ENCODE results near the gene CTNNBIP1. TPM values are rescaled to one million over a fixed set of nuclear protein-coding genes. Genes with fewer than 3 reads are reported as not detected.

The CTNNBIP1 gene
- total RNA-seq, 1 experiment from 2014 or later, result 44.4 TPM

DNA sequence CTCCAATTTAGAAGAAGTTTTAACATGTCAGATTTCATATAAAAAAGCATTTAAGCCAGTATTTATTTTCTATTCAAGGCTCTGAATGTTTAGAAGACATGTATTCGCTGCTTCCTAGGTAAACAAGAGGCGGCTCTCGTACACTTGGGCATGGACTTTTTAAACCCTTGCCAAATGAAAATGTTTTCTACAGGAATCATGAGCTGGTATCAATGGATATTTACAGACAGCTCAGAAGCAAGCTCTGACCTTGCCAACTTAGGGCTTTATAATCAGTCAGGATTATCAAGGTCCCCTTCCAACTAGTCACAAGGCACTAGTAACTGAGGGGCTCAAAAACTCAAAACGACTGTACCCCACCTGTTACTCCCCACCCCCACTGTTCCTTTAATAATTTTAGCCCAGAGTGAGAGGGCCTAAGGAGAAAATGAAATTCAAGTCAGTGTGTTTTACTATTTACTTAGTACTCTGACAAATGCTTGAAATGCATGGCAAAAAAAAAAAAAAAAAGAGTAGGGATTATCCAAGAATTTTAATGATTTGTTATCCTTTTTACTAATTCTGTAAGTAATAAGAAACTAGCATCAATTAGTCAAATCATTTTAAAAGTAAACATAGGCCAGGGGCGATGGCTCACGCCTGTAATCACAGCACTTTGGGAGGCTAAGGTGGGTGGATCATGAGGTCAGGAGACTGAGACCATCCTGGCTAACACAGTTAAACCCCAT, 98.7 kb downstream of the CTNNBIP1 start:
- H3K23me2 ChIP-seq (ENCODE audit: insufficient read length, low read depth, low read length, poor library complexity, severe bottlenecking), result no peaks in the 10 kb centered on the region
- H2BK12ac ChIP-seq (ENCODE audit: insufficient read length, low read depth, low read length), result no peak overlapping the region
- no peak overlapping the region for H2BK20ac ChIP-seq (ENCODE audit: low read depth, low read length, poor library complexity, severe bottlenecking)
- H3K9me3 ChIP-seq (ENCODE audit: control insufficient read depth, low read depth, low read length), result no peaks in the 10 kb centered on the region
- no peak for DNase-seq
- H3K4me3 Mint-ChIP-seq, result no peak overlapping the region
- no peak overlapping the region for H3K56ac ChIP-seq (ENCODE audit: insufficient read length, low read depth, low read length)
- H3K27ac ChIP-seq (ENCODE audit: insufficient read length, low read depth, low read length), result no peak overlapping the region
- H3T11ph ChIP-seq (ENCODE audit: low read length), result no peak overlapping the region
- no peaks in the 10 kb centered on the region for H3K9me3 Mint-ChIP-seq
- no peak overlapping the region for H2BK5ac ChIP-seq (ENCODE audit: insufficient read length, low read length)
- H2AK5ac ChIP-seq (ENCODE audit: insufficient read length, low read length), result no peak overlapping the region
- no peak overlapping the region for H2AFZ ChIP-seq (ENCODE audit: low read length)
- no peaks in the 10 kb centered on the region; the same call in 1 of the 2 replicates for H3K27me3 Mint-ChIP-seq (ENCODE audit: low read depth)
- no CpG with 5 or more reads among the region's 6 CpGs for WGBS (ENCODE audit: extremely low coverage, insufficient read length, low lambda C conversion rate)
- TF ChIP-seq, protein P1, sequence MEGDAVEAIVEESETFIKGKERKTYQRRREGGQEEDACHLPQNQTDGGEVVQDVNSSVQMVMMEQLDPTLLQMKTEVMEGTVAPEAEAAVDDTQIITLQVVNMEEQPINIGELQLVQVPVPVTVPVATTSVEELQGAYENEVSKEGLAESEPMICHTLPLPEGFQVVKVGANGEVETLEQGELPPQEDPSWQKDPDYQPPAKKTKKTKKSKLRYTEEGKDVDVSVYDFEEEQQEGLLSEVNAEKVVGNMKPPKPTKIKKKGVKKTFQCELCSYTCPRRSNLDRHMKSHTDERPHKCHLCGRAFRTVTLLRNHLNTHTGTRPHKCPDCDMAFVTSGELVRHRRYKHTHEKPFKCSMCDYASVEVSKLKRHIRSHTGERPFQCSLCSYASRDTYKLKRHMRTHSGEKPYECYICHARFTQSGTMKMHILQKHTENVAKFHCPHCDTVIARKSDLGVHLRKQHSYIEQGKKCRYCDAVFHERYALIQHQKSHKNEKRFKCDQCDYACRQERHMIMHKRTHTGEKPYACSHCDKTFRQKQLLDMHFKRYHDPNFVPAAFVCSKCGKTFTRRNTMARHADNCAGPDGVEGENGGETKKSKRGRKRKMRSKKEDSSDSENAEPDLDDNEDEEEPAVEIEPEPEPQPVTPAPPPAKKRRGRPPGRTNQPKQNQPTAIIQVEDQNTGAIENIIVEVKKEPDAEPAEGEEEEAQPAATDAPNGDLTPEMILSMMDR (conservative IDR thresholded peaks at IDR 0.05), result no peak
- H3K4me1 Mint-ChIP-seq, result peaks cover 21 to 35% of the 10 kb centered on the region in 2 experiments
- H3K4me1 ChIP-seq (ENCODE audit: insufficient read depth, low read length), result peaks cover 3% of the 10 kb centered on the region; the same call in 1 of the 2 replicates
- H3K79me1 ChIP-seq (ENCODE audit: insufficient read depth, low read depth, low read length, poor library complexity, severe bottlenecking), result peaks cover 10% of the 10 kb centered on the region
- no peaks in the 10 kb centered on the region for H3K27me3 ChIP-seq (ENCODE audit: insufficient read depth, low read length)
- no peak overlapping the region for H3K27ac Mint-ChIP-seq
- H4K20me1 ChIP-seq (ENCODE audit: control insufficient read depth, insufficient read depth, insufficient read length), result no peaks in the 10 kb centered on the region
- H3K36me3 Mint-ChIP-seq (ENCODE audit: insufficient read depth in 1 of 3, low read depth in 3 of 3), result peaks cover 0 to 5% (median 5%) of the 10 kb centered on the region in 3 experiments; a peak in 2 of 7 replicates
- no peak overlapping the region for H3K23ac ChIP-seq (ENCODE audit: insufficient read length, low read depth, low read length)
- H2BK120ac ChIP-seq (ENCODE audit: low read depth, low read length, poor library complexity, severe bottlenecking), result no peak overlapping the region
- no peak overlapping the region for H2BK15ac ChIP-seq (ENCODE audit: low read depth, low read length)
- no peak overlapping the region for H4K8ac ChIP-seq (replicated peaks; ENCODE audit: insufficient read length, low read depth, low read length)
- H3K18ac ChIP-seq (ENCODE audit: insufficient read length, low read depth, low read length), result no peak overlapping the region
- H4K91ac ChIP-seq (ENCODE audit: insufficient read length, low read depth, low read length), result no peak overlapping the region
- H4K5ac ChIP-seq (ENCODE audit: insufficient read length, low read depth, low read length), result no peak overlapping the region
- H3K4me2 ChIP-seq (ENCODE audit: insufficient read depth, insufficient read length, low read length), result no peak overlapping the region
- no peak overlapping the region for H3K9ac ChIP-seq (ENCODE audit: extremely low read depth, insufficient read length, low read length)
- no peak overlapping the region for H3K4ac ChIP-seq (ENCODE audit: low read depth, low read length)
- peaks cover 17% of the 10 kb centered on the region; the same call in 1 of the 2 replicates for H3K79me2 ChIP-seq (ENCODE audit: insufficient read depth, low read length)
- no peak overlapping the region for H3K14ac ChIP-seq (ENCODE audit: insufficient read depth, low read length)
